Esophagus (tissue), 2 donors: ENCODE results near the gene OLFM2. TPM values are rescaled to one million over a fixed set of nuclear protein-coding genes. Genes with fewer than 3 reads are reported as not detected.

Experiments
- H3K27ac ChIP-seq, 2 donors: one replicate each; pipeline ENCODE4 v1.5.1; 2013; ENCODE audit warnings: low read depth in 2 of 2, mild to moderate bottlenecking in 2 of 2, inconsistent platforms in 1 of 2, low read length in 1 of 2, moderate library complexity in 1 of 2
- H3K27me3 ChIP-seq, 2 donors: one replicate each; pipeline ENCODE4 v1.6.1; 2013; ENCODE audit warnings: low read length in 2 of 2, control low read depth in 1 of 2, mild to moderate bottlenecking in 1 of 2; ENCODE audit not compliant: insufficient read depth in 2 of 2, control insufficient read depth in 1 of 2
- H3K36me3 ChIP-seq, 2 donors: one replicate each; pipeline ENCODE4 v1.6.1; 2013; ENCODE audit warnings: low read length in 1 of 2; ENCODE audit not compliant: control insufficient read depth in 2 of 2, insufficient read depth in 2 of 2
- H3K4me1 ChIP-seq, 2 donors: one replicate each; pipeline ENCODE4 v1.6.1; 2013; ENCODE audit warnings: low read length in 1 of 2; ENCODE audit not compliant: control insufficient read depth in 2 of 2, insufficient read depth in 2 of 2
- H3K4me3 ChIP-seq, 2 donors: one replicate each; pipeline ENCODE4 v1.5.1; 2013; ENCODE audit warnings: low read length in 2 of 2, mild to moderate bottlenecking in 2 of 2, low read depth in 1 of 2, moderate library complexity in 1 of 2
- H3K9me3 ChIP-seq, 2 donors: one replicate each; pipeline ENCODE4 v1.6.1; 2013; ENCODE audit warnings: mild to moderate bottlenecking in 2 of 2, low read depth in 1 of 2, low read length in 1 of 2, moderate library complexity in 1 of 2; ENCODE audit not compliant: control insufficient read depth in 2 of 2, insufficient read depth in 1 of 2
- WGBS, 2 donors: extraction: QIAGEN DNeasy Blood & Tissue Kit; methylation state at CpG; one replicate each; pipeline ENCODE4 v1.1.7; 2013; 5-methylcytosine and 5-hydroxymethylcytosine counted together
- polyA plus RNA-seq, 2 donors: library from polyadenylated mRNA; stranded (reverse); fragments of 200-250 nt; gene quantifications; one replicate each; pipeline ENCODE4 v1.2.3, GENCODE V29; 2013
- donor health status: healthy with polysubstance abuse.
- donor health status: Bipolar disorder and iron deficiency.

Gene OLFM2
- polyA plus RNA-seq, 2 donors, result 4.8 to 5.7 TPM

DNA sequence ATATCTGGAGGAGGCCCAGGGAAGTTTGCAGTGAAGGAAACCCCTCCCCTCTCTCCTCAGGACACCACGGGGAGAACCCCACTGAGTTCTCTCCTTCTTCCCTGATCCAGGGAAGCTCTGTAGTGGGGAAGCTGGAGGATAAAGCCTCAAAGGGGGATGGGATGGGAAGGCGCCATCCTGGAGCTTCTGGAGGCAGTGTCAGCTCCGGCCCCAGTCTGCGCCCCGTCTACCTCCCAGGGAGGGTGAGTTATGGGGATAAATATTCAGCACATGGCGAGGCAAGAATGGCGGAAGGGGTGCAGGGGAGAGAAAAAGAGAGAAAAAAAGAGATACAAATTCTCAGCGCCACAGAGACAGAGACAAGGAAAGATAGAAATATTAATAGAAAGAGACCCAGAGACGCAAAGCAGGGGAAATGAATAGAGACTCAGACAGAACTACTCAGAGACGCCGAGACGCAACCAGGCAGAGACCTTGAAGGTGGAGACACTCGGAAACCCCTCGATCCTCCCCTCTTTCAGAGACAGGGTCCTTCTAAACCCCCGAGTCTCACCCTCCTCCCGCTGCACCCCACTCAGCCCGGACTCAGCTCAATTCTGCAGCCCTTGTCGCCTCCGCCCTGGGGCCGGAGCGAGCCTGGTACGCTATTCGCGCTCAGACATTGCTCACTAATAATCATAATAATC is 23.6 kb downstream of the OLFM2 start:
- Histone ChIP-seq H3K36me3 (no peaks in the 10 kb centered on the region), H3K9me3 (no peaks in the 10 kb centered on the region), H3K4me3 (no peak overlapping the region), H3K4me1 (peaks cover 3 to 6% of the 10 kb centered on the region in 2 donors), H3K27ac (no peak overlapping the region), H3K27me3 (peaks cover 0 to 4% of the 10 kb centered on the region in 2 donors)
- WGBS, 2 donors, result 48 to 51% methylated on average over 21 to 24 of the region's 24 CpGs

DNA sequence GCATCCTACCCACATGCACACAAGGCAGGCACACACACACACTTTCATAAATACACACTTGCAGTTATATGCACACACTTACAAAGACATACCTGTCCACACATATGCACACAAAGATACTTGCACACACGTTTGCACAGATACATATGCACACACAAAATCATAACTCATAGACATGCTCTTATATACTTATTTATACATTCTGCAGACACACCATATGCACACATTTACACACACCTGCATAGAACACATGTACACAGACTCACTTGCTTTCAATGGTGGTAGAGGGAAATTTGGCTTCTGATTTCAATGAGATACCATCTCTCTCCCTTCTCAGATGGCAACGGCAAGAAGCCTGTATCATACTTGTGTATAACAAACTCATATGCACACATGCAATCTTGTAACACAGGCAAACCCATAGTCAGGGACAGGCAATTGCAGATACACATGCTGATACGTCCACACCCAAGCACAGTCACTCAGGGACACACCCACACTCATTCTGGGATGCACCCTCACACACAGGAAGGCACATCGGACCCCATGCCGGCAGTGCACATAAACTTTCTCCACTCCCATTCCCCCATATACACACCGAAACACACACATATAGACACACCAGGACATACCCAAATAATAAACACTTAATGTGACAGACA is 24.7 kb downstream of the OLFM2 start:
- Histone ChIP-seq H3K27ac (no peak overlapping the region), H3K36me3 (no peaks in the 10 kb centered on the region), H3K4me1 (peaks cover 3 to 6% of the 10 kb centered on the region in 2 donors), H3K4me3 (no peak overlapping the region), H3K9me3 (no peaks in the 10 kb centered on the region), H3K27me3 (peaks cover 0 to 4% of the 10 kb centered on the region in 2 donors)
- WGBS, 2 donors, result 62% methylated on average over 6 of the region's 6 CpGs

DNA sequence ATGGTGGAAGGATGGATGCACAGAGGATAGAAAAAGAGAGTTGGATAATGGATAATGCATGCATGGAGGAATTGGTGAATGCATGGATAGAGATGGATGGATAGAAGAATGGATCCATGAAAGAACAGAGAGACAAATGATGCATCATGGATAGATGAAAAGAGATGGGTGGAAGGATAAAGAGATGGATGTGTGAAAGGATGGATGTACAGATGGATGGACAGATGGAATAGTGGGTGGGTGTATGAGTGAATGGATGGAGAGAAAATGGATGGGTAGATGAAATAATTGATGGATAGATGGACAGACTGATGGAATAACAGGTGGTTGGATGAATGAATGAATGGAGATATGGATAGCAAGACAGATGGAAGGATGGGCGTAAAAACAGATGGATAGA is 25.7 kb downstream of the OLFM2 start:
- peaks cover 0 to 4% of the 10 kb centered on the region in 2 donors for H3K27me3 ChIP-seq
- no peaks in the 10 kb centered on the region for H3K9me3 ChIP-seq
- H3K4me1 ChIP-seq, result peaks cover 3 to 6% of the 10 kb centered on the region in 2 donors
- H3K4me3 ChIP-seq, result no peak overlapping the region
- H3K36me3 ChIP-seq, result no peaks in the 10 kb centered on the region
- 97% methylated on average over 1 of the region's 1 CpG for WGBS, 2 donors
- no peak overlapping the region for H3K27ac ChIP-seq

DNA sequence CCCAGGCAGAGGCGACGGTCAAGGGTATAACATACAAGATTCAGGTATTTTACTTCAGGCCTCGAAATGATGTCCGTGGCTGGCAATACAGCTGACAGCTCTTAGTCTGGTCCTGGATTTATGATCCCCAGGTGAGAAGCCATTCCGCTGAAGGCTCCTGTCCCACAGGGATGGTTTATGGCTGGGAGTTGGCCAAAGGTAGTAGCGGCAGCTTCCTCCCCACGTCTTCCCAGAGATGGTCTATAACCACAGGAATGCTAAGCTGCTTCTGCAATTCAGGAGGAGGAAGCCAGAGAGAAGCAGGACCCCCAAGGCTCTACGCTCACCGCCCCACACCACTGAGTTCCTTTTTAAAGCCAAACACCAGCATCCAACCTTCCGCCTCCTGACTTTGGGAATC is 27.1 kb downstream of the OLFM2 start:
- Histone ChIP-seq H3K36me3 (no peaks in the 10 kb centered on the region), H3K4me3 (no peak overlapping the region), H3K9me3 (no peaks in the 10 kb centered on the region), H3K4me1 (peaks cover 2 to 4% of the 10 kb centered on the region in 2 donors), H3K27me3 (peaks cover 0 to 4% of the 10 kb centered on the region in 2 donors), H3K27ac (no peak overlapping the region)
- WGBS, 2 donors, result 68 to 73% methylated on average over 10 of the region's 10 CpGs

DNA sequence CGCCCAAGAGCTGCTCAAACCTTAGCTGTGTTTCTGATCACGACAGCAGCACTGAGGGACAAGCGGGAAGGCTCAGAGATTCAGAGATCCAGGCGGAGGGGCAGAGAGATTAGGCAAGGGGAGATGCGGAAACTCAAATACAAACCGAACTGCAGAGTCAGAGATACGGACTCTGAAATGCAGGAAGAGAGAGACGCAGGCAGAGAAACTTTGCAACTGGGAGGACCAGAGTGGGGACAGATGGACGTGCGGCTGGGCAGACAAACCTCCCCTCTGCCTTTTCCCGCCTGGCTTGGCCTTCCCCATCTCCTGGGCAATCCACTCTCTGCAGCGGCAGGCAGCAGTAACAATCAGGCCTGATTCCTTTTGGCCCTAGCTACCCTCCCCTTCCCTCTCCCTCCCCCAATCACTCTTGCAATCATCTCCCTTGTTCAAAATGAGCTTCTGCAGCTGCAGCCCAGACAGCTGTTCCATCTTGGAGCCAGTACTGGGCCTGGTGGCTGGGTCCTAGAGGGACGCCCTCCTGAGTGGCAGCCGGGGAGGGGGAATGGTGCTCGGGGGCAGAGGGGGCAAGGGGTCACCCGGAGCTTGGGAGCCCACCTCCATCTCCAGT is 29.7 kb downstream of the OLFM2 start:
- 68 to 69% methylated on average over 16 of the region's 16 CpGs for WGBS, 2 donors

DNA sequence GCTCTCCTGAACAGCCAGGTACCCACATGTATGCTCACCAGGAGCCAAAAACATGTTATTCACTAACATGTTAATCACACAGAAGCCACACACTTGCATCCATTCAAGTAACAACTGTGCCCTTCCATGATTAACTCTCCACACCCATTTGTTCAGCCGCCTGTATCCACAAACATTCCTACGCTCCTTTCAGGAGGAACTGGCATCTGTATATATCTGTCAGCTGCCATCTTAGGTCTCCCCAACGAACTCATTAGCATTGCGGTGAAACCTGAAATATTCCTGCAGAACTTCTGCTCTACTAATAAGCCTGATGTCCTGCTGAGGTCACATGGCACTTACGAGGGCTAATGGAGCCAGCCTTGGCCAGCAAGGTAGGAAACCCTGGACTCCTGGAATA is 33.0 kb downstream of the OLFM2 start:
- H3K36me3 ChIP-seq, result no peaks in the 10 kb centered on the region
- H3K9me3 ChIP-seq, result no peaks in the 10 kb centered on the region
- no peak overlapping the region for H3K27ac ChIP-seq
- no peaks in the 10 kb centered on the region for H3K4me1 ChIP-seq
- H3K4me3 ChIP-seq, result no peak overlapping the region
- 86% methylated on average over 5 of the region's 5 CpGs for WGBS, 2 donors
- no peaks in the 10 kb centered on the region for H3K27me3 ChIP-seq

More for the DNA sequence above, 29.7 kb downstream of the OLFM2 start:
- Histone ChIP-seq H3K36me3 (no peaks in the 10 kb centered on the region), H3K4me1 (no peaks in the 10 kb centered on the region), H3K9me3 (no peaks in the 10 kb centered on the region), H3K27me3 (no peaks in the 10 kb centered on the region), H3K4me3 (no peak overlapping the region), H3K27ac (no peak overlapping the region)

DNA sequence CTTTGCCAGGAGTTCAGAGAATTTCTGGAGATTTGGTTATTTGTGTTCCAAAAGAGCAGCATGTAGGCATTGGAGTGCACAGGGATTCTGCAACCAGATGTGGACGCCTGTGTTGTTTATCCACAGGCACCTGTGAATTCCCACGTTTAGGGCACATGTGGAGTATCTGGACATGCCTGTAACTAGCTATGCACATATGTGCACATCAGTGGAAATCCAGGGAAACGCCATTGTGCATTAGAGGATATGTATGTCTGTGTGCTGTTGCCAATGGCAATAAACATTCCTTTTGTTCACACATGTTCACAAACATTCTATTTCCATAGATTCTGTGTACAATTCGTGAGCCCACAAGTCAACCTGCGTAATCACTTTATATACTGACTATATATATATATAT is 34.7 kb downstream of the OLFM2 start:
- no peaks in the 10 kb centered on the region for H3K9me3 ChIP-seq
- H3K36me3 ChIP-seq, result no peaks in the 10 kb centered on the region
- H3K27me3 ChIP-seq, result no peaks in the 10 kb centered on the region
- H3K4me3 ChIP-seq, result no peak overlapping the region
- no peaks in the 10 kb centered on the region for H3K4me1 ChIP-seq
- no peak overlapping the region for H3K27ac ChIP-seq
- 59 to 63% methylated on average over 5 of the region's 5 CpGs for WGBS, 2 donors

DNA sequence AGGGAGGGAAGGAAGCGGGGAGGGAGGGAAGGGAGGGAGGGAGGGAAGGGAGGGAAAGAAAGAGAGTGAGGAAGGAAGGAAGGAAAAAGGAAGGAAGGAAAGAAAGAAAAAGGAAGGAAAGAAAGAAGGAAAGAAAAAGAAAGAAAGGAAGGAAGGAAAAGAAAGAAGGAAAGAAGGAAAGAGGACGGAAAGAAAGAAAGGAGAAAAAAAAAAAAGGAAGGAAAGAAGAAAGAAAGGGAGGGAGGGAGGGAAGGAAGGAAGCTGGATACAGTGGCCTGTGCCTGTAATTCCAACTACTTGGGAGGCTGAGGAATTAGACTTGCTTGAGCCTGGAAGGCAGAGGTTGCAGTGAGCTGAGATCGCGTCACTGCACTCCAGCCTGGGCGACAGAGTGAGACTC is 35.3 kb downstream of the OLFM2 start:
- Histone ChIP-seq H3K4me1 (no peaks in the 10 kb centered on the region), H3K9me3 (no peaks in the 10 kb centered on the region), H3K27me3 (no peaks in the 10 kb centered on the region), H3K4me3 (no peak overlapping the region), H3K36me3 (no peaks in the 10 kb centered on the region), H3K27ac (no peak overlapping the region)
- 78 to 84% methylated on average over 5 of the region's 5 CpGs for WGBS, 2 donors

DNA sequence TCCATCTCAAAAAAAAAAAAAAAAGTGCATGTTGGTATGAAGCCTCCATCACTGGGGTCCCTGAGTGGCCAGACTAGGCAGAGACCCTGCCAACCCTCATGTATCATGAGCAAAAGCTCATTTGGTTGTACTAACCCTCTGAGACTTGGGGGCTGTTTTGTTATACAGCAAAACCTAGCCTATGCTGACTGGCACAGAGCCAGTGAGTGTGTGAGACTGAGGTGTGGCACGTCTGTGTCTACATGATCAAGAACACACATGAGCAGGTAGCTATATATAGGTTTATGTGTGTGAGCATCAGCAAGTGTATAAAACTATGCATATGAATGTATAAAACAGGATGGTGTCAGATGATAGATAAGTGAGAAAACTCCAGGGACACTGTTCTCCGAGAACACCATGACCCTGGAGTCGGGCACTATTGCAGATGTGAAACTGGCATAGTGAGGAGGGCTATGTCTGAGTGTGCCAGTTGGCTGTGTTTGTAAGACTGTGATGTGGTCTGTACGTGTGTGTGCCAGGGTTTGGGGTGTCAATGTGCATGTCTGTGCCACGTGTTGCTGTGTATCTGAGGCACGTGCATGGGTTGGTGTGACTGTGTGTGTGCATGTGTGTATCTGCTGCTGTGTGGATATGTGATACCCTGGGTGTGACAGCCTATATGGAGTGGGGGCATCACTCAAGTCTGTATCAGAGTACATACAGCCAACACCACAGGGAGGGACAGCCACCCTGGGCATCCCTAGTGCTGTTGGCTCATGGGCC is 44.5 kb downstream of the OLFM2 start:
- Histone ChIP-seq H3K9me3 (no peaks in the 10 kb centered on the region), H3K27ac (no peak overlapping the region), H3K36me3 (no peaks in the 10 kb centered on the region), H3K27me3 (no peaks in the 10 kb centered on the region), H3K4me1 (no peaks in the 10 kb centered on the region), H3K4me3 (no peak overlapping the region)
- WGBS, 2 donors, result 70 to 76% methylated on average over 6 of the region's 6 CpGs
